Activated T-helper 17 cell treated with anti-CD3 and anti-CD28 coated beads, Interleukin-2, amount 50 U/mL, for 72 hours (primary cell): ENCODE data around the gene CTCF. TPM values are rescaled to one million over a fixed set of nuclear protein-coding genes. Genes with fewer than 3 reads are reported as not detected.
A peak's percentile ranks its signal among the peaks of the same experiment; 100 is the strongest.

Experiments
- ATAC-seq: fragments of 150-1000 bp; cut with Tn5 transposase; replicated peaks from 2 replicates; pipeline ENCODE4 v1.10.0; 2021; ENCODE audit warnings: mild to moderate bottlenecking, moderate library complexity
- H3K27ac Mint-ChIP-seq: one replicate; pipeline ENCODE4 v1.8.0; 2022; ENCODE audit warnings: mixed read lengths
- H3K27me3 Mint-ChIP-seq: one replicate; pipeline ENCODE4 v1.8.0; 2022; ENCODE audit warnings: mixed read lengths
- H3K36me3 Mint-ChIP-seq: one replicate; pipeline ENCODE4 v1.8.0; 2022; ENCODE audit warnings: low read depth, mild to moderate bottlenecking, mixed read lengths
- H3K4me1 Mint-ChIP-seq: one replicate; pipeline ENCODE4 v1.8.0; 2022; ENCODE audit warnings: mixed read lengths
- H3K4me3 Mint-ChIP-seq: one replicate; pipeline ENCODE4 v1.8.0; 2022; ENCODE audit warnings: mild to moderate bottlenecking, mixed read lengths
- H3K9me3 Mint-ChIP-seq: one replicate; pipeline ENCODE4 v1.8.0; 2022; ENCODE audit warnings: mixed read lengths
- total RNA-seq, 2 donors: library from RNA; stranded (reverse); gene quantifications; one replicate each; pipeline ENCODE4 v1.2.3, GENCODE V29; 2022

CTCF gene
- total RNA-seq, 2 donors from 2014 or later: 41.2 to 49.4 TPM

DNA sequence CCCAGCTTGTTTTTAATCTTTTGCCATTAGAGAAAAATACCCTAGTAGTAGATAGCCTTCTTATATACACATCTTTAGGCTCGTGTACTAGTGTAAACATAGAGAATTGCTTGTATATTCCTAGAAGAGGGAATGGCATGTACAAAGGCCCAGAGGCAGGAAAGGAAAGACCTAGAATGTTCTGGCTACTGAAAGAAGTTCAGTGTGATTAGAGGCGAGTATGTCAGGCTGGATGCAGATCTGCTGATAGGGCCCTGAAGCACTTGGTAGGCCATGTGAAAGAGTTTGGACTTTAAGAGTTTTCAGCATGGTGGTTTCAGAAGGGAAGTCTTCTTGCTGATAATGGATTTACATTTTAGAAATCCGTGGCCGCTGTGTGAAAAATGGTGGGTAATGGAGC is 17.4 kb downstream of the CTCF start:
- H3K4me1 Mint-ChIP-seq: peaks cover 7% of the 10 kb centered on the region
- H3K9me3 Mint-ChIP-seq: no peaks in the 10 kb centered on the region
- H3K27me3 Mint-ChIP-seq: no peaks in the 10 kb centered on the region
- peaks cover 50% of the 10 kb centered on the region for H3K36me3 Mint-ChIP-seq
- H3K4me3 Mint-ChIP-seq: no peak overlapping the region
- peak overlapping the region; percentile 13 for H3K27ac Mint-ChIP-seq
- ATAC-seq: no peak

DNA sequence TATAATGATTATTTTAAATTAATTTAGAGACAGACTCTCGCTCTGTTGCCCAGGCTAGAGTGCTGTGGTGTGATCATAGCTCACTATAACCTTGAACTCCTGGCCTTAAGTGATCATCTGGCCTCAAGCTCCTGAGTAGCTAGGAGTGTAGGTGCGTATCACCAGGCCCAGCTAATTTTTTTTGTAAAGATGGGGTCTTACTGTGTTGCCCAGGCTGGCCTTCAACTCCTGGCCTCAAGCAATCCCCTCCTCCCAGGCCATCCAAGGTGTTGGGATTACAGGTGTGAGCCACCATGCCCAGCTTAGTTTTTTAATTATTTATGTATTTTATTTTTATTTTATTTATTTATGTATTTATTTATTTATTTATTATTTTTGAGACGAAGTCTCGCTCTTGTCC is 17.9 kb downstream of the CTCF start:
- Mint-ChIP-seq H3K4me1 (peaks cover 7% of the 10 kb centered on the region), H3K27ac (peak overlapping the region; percentile 13), H3K9me3 (no peaks in the 10 kb centered on the region), H3K4me3 (no peak overlapping the region), H3K36me3 (peaks cover 45% of the 10 kb centered on the region), H3K27me3 (no peaks in the 10 kb centered on the region)
- no peak for ATAC-seq

DNA sequence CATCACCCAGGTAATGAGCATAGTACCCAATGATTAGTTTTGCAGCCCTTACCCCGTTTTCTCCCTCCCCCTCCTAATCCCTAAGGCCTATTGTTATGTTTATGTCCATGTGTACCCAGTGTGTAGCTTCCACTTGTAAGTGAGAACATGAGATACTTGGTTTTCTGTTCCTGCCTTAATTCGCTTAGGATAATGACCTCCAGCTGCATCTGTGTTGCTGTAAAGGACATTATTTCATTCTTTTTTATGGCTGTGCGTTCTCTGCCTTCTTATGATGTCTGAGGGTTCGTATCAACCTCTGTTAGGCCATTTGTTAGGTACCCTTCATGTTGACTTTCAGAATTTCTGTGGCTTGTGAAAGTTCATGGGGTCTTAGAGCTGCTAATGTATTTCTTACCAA is 31.0 kb downstream of the CTCF start:
- H3K4me1 Mint-ChIP-seq: peaks cover 20% of the 10 kb centered on the region
- no peak overlapping the region for H3K27ac Mint-ChIP-seq
- ATAC-seq: no peak
- H3K4me3 Mint-ChIP-seq: no peak overlapping the region
- no peaks in the 10 kb centered on the region for H3K9me3 Mint-ChIP-seq
- no peaks in the 10 kb centered on the region for H3K27me3 Mint-ChIP-seq
- H3K36me3 Mint-ChIP-seq: peaks cover 34% of the 10 kb centered on the region

DNA sequence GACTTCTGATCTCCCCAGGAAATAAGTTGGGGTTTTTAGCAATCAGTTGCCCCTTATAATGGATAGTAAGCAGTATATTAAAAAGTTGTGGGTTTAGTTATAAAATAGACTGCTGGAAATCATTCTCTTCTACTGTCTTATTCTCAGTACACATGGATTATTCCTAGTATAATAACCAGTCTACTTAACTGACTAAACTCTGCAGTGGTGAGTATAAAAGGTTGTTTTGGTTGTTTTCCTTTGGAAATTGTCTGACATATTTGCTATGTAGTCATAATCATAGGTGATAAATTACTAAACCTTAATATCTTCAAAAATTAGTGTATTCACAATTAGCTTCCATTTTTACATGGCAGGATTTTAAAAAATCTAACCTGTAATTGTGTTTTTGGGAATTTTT is 31.4 kb downstream of the CTCF start:
- Mint-ChIP-seq H3K4me3 (no peak overlapping the region), H3K4me1 (peaks cover 19% of the 10 kb centered on the region), H3K27ac (peak overlapping the region; percentile 53), H3K36me3 (peaks cover 32% of the 10 kb centered on the region), H3K27me3 (no peaks in the 10 kb centered on the region), H3K9me3 (no peaks in the 10 kb centered on the region)
- peak; percentile 39 for ATAC-seq

DNA sequence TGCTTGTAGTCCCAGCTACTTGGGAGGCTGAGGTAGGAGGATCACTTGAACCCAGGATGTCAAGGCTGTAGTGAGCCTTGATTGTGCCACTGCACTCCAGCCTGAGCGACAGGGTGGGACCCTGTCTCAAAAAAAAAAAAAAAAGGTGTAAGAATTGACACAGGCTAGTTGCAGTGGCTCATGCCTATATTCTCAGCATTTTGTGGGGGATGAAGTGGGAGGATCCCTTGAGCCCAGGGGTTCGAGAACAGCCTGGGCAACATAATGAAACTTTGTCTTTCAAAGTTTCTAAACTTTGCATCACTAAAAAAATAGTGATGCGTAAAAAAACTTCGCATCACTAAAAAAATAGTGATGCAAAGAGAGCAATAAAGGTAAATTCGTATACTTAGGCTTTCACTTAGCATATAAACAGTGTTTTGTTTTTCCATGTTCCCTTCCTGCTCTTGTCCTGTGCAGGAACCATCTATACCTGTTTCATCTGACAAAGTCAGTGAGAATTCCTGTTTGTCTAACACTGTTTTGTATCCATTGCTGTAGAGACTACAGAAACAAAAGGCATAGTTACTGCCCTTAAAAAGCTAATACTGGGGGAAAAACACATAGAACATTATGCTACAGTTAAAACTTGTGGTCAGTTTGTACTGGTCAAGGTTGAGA is 32.1 kb downstream of the CTCF start:
- H3K27me3 Mint-ChIP-seq: no peaks in the 10 kb centered on the region
- H3K36me3 Mint-ChIP-seq: peaks cover 32% of the 10 kb centered on the region
- peak overlapping the region; percentile 53 for H3K27ac Mint-ChIP-seq
- ATAC-seq: no peak
- peak overlapping the region; percentile 14 for H3K4me3 Mint-ChIP-seq
- no peaks in the 10 kb centered on the region for H3K9me3 Mint-ChIP-seq
- peaks cover 19% of the 10 kb centered on the region for H3K4me1 Mint-ChIP-seq

DNA sequence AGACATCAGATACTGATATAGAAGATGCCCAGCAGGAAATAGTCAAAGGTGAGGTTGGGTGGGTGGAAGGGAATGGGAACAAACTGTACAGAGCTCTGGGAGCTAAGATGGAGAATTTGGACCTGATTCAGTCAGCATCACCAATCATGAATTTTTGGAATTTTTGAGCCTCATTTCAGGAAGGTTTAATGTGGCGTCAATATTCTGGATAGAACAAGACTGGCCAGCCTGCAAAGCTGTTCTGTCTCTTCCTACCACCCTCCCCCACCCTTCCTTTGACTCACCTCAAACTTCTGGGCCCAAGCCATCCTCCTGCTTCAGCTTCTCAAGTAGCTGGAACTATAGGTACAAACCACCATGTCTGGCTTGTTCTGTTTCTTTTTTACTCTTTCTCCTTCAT is 32.6 kb downstream of the CTCF start:
- ATAC-seq: peak; percentile 72
- H3K27ac Mint-ChIP-seq: peak overlapping the region; percentile 53
- peak overlapping the region; percentile 14 for H3K4me3 Mint-ChIP-seq
- no peaks in the 10 kb centered on the region for H3K9me3 Mint-ChIP-seq
- H3K4me1 Mint-ChIP-seq: peaks cover 19% of the 10 kb centered on the region
- H3K27me3 Mint-ChIP-seq: no peaks in the 10 kb centered on the region
- H3K36me3 Mint-ChIP-seq: peaks cover 32% of the 10 kb centered on the region

DNA sequence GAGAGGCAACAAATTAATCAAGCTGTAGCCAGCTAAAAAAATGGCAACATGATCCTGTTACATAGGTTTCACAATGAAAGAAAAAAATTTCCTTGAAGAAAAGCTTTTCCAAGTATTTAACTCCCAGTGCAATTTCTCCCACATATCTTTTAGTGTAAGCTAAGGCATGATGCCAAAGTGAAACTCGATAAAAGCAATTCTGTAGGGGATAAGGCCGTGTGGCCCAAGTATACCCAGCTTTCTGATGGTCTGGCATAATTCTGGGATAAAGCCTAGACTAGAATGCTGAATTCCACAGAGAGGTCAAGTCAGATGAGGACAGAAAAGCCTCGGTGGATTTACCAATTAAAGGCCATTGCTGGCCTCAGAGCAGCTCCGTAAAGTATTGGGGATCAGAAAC is 36.2 kb downstream of the CTCF start:
- Mint-ChIP-seq H3K36me3 (peaks cover 26% of the 10 kb centered on the region), H3K4me3 (no peak overlapping the region), H3K4me1 (peaks cover 21% of the 10 kb centered on the region), H3K27ac (peak overlapping the region; percentile 70), H3K9me3 (no peaks in the 10 kb centered on the region), H3K27me3 (no peaks in the 10 kb centered on the region)
- ATAC-seq: no peak

DNA sequence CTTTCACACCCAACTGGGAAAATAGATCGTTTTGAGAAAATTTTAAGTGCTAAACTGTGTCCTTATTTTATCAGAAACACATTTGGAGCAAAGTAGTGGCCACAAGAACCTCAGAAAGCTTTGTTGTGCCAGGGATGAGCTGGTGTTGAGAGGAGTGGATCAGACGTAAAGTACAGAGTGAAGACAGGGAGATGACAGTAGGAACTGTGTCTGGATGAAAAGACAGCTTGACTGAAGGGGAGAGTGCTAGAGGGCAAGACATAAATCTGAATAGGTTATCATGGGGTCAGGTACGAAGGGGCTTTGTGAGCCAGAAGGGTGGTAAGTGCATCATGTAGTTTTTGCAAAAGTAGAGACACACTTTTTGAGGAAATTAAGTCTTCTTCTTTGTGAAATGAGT is 43.3 kb downstream of the CTCF start:
- no peaks in the 10 kb centered on the region for H3K27me3 Mint-ChIP-seq
- H3K4me3 Mint-ChIP-seq: no peak overlapping the region
- peaks cover 4% of the 10 kb centered on the region for H3K36me3 Mint-ChIP-seq
- no peak for ATAC-seq
- H3K4me1 Mint-ChIP-seq: peaks cover 17% of the 10 kb centered on the region
- no peaks in the 10 kb centered on the region for H3K9me3 Mint-ChIP-seq
- peak overlapping the region; percentile 28 for H3K27ac Mint-ChIP-seq

DNA sequence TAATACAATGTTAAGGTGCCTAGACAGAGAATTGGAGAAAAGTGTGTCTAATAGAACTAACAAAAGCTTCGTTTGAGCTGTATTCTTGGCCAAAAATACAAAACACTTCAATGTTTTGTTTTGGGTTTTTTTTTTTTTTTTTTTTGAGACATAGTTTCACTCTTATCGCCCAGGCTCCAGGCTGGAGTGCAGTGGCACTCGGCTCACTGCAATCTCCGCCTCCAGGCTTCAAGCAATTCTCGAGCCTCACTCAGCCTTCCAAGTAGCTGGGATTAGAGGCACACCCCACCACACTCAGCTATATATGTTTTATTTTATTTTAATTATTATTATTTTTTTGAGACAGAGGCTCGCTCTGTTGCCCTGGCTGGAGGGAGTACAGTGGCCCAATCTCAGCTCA is 44.3 kb downstream of the CTCF start:
- ATAC-seq: no peak
- H3K4me1 Mint-ChIP-seq: peaks cover 11% of the 10 kb centered on the region
- no peaks in the 10 kb centered on the region for H3K27me3 Mint-ChIP-seq
- peaks cover 14% of the 10 kb centered on the region for H3K36me3 Mint-ChIP-seq
- peak overlapping the region; percentile 28 for H3K27ac Mint-ChIP-seq
- H3K9me3 Mint-ChIP-seq: no peaks in the 10 kb centered on the region
- no peak overlapping the region for H3K4me3 Mint-ChIP-seq

DNA sequence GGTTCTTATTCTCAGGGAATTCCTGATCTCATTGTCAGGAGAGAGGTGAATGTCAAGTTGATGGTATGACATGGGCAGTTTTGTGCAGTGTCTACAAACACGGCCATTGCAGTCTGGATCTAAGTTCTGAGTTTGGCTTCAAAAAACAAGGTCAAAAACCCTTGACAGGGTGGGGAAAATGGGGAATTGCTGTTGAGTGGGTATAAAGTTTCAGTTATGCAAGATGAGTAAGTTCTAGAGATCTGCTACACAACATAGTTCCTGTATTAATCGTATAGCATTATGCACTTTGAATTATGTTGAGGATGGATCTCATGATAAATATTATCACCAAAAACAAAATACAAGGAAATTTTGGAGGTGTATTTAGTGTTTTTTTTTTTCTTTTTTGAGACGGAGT is 46.0 kb downstream of the CTCF start:
- peak overlapping the region; percentile 38 for H3K27ac Mint-ChIP-seq
- H3K27me3 Mint-ChIP-seq: no peaks in the 10 kb centered on the region
- H3K4me3 Mint-ChIP-seq: peak overlapping the region; percentile 45
- H3K9me3 Mint-ChIP-seq: no peaks in the 10 kb centered on the region
- peaks cover 31% of the 10 kb centered on the region for H3K36me3 Mint-ChIP-seq
- ATAC-seq: peak; percentile 79
- H3K4me1 Mint-ChIP-seq: peaks cover 11% of the 10 kb centered on the region

DNA sequence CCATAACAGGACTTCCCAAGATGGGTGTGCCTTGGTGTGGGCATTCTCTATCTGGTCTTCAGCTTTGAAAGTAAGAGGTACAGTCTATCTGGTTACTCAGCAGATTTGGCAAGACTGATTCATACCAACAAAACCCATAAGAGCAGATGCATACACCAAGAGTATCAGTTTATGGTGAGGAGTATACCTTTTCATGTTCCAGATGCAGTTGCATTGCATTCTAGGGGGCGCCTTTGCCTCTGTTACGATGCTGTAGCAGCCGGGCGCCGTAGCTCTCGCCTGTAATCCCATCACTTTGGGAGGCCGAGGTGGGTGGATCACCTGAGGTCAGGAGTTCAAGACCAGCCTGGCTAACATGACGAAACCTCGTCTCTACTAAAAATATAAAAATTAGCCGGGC is 51.5 kb downstream of the CTCF start:
- Mint-ChIP-seq H3K36me3 (peaks cover 83% of the 10 kb centered on the region), H3K27me3 (no peaks in the 10 kb centered on the region), H3K9me3 (no peaks in the 10 kb centered on the region), H3K4me3 (no peak overlapping the region), H3K4me1 (no peaks in the 10 kb centered on the region), H3K27ac (no peak overlapping the region)
- peak; percentile 42 for ATAC-seq

DNA sequence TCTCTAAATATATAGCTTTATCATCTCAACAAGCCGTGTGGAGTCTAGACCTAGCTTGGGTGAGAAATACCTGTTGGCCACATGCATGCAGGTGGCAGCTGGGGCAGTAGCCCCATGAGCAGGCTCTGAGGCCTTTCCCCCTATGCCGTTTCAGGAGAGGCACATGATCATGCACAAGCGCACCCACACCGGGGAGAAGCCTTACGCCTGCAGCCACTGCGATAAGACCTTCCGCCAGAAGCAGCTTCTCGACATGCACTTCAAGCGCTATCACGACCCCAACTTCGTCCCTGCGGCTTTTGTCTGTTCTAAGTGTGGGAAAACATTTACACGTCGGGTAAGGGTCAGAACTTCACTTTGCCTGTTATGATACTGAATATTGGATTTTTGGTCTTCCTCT is 65.9 kb downstream of the CTCF start:
- Mint-ChIP-seq H3K27me3 (no peaks in the 10 kb centered on the region), H3K9me3 (no peaks in the 10 kb centered on the region), H3K36me3 (peaks cover 95% of the 10 kb centered on the region), H3K4me1 (no peaks in the 10 kb centered on the region), H3K4me3 (no peak overlapping the region), H3K27ac (no peak overlapping the region)
- ATAC-seq: no peak

DNA sequence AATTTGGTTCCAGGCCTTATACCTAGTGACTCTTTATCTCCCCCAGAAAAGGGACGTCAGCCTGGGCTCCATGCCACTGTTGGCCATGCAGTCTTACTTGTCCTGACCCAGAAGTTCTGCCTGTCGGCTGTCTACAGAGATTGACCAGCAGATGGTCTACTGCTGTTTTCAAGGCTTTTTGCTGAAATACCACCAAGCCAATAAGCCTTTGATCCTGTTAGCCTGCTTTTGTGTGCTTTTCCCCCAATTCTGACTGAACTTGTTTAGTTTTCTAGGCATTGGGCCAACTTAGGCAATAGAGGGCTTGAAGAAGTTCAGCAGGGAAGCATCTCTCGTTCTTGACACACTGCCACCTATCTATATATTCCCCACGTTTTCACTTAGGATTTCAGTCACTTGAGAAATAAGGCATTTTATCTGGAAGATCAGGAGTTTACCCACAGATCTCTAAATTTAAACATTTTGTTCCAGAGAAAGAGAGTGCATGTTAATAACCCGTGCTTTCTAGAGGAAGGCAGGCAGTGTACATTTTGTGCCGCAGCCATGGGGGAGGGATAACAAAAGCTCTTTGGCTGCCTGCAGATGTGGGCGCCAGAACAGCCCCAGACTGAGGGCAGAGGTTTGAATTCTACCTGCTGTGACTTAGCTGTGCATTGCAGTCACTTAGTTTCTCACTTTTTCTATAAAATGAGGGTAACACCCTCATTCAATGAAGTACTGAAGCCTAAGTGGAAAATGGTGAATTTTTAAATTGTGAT is 70.3 kb downstream of the CTCF start:
- Mint-ChIP-seq H3K4me1 (no peaks in the 10 kb centered on the region), H3K4me3 (no peak overlapping the region), H3K36me3 (peaks cover 98% of the 10 kb centered on the region), H3K27me3 (no peaks in the 10 kb centered on the region), H3K9me3 (no peaks in the 10 kb centered on the region), H3K27ac (peak overlapping the region; percentile 48)
- no peak for ATAC-seq

DNA sequence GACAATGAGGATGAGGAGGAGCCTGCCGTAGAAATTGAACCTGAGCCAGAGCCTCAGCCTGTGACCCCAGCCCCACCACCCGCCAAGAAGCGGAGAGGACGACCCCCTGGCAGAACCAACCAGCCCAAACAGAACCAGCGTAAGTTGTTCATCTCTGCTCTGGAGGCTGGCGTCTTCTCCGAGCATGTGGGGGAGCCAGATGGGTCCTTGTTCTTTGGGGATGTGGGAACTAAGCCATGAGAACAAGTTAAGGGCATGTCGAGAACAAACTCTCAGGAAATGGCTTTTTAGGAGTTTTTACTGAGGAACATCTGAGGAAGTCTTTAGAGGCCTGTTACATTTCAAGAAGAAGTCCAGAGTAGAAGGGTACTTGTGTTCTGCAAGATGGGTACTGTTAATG is 74.4 kb downstream of the CTCF start:
- Mint-ChIP-seq H3K27me3 (no peaks in the 10 kb centered on the region), H3K4me3 (no peak overlapping the region), H3K4me1 (no peaks in the 10 kb centered on the region), H3K36me3 (peaks cover 81% of the 10 kb centered on the region), H3K9me3 (no peaks in the 10 kb centered on the region), H3K27ac (no peak overlapping the region)
- no peak for ATAC-seq

DNA sequence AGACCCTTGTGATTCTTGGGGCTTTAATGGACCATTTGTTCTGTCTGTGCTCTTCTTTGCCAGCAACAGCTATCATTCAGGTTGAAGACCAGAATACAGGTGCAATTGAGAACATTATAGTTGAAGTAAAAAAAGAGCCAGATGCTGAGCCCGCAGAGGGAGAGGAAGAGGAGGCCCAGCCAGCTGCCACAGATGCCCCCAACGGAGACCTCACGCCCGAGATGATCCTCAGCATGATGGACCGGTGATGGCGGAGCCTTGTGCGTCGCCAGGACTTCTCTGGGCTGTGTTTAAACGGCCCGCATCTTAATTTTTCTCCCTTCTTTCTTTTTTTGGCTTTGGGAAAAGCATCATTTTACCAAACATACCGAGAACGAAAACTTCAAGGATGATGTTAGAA is 75.3 kb downstream of the CTCF start:
- Mint-ChIP-seq H3K9me3 (no peaks in the 10 kb centered on the region), H3K36me3 (peaks cover 72% of the 10 kb centered on the region), H3K27ac (no peak overlapping the region), H3K4me3 (no peak overlapping the region), H3K4me1 (no peaks in the 10 kb centered on the region), H3K27me3 (no peaks in the 10 kb centered on the region)
- no peak for ATAC-seq
